Measurements from ENCODE around the gene IL25.

GRCh38 chr14:23416801-23417200 lies 44.2 kb downstream of the IL25 start:
- TF ChIP-seq EZH2phosphoT487 (IDR thresholded peaks at IDR 0.05; ENCODE audit: low read length) (no peak), CTCF (IDR thresholded peaks at IDR 0.05; ENCODE audit: low read length) (no peak), EZH2 (optimal IDR thresholded peaks at IDR 0.05; ENCODE audit: low read depth, low read length) (no peak)

Measured in MM.1S (cell line).